Upper lobe of right lung (tissue), 1 donor: Measurements from ENCODE around the gene SLC34A1. TPM values are rescaled to one million over a fixed set of nuclear protein-coding genes. Genes with fewer than 3 reads are reported as not detected.
A peak's percentile ranks its signal among the peaks of the same experiment; 100 is the strongest.

Experiments used
- ATAC-seq: fragments of 200-7000 bp; cut with Tn5 transposase; one replicate; pipeline ENCODE4 v1.9.1; 2020; ENCODE audit warnings: mild to moderate bottlenecking, moderate library complexity
- DNase-seq: peaks from one replicate; pipeline ENCODE4 v3.0.0-alpha.2; 2020
- H3K27ac ChIP-seq: fragments of 200-600 bp; one replicate; pipeline ENCODE4 v1.8.0; 2022
- H3K27me3 ChIP-seq: fragments of 200-600 bp; one replicate; pipeline ENCODE4 v1.8.0; 2022; ENCODE audit warnings: mild to moderate bottlenecking
- H3K36me3 ChIP-seq: fragments of 200-600 bp; one replicate; pipeline ENCODE4 v1.8.0; 2022
- H3K4me1 ChIP-seq: fragments of 200-600 bp; one replicate; pipeline ENCODE4 v1.8.0; 2022
- H3K4me3 ChIP-seq: fragments of 200-600 bp; one replicate; pipeline ENCODE4 v1.8.0; 2022; ENCODE audit warnings: mild to moderate bottlenecking
- H3K9me3 ChIP-seq: fragments of 200-600 bp; one replicate; pipeline ENCODE4 v1.8.0; 2022
- CTCF ChIP-seq: fragments of 200-600 bp; IDR thresholded peaks from one replicate; pipeline ENCODE4 v1.8.0; 2022; ENCODE audit warnings: antibody characterized with exemption
- intact Hi-C: fragments of 100-400 bp; cut with DNase I; formaldehyde crosslinking; loops from one replicate; pipeline ENCODE4 v1.11.0; 2022
- total RNA-seq: library from RNA; stranded (reverse); fragmentation: NEBNext Ultra II Directional; extraction: Animal tissue kit (Norgen Biotek cat#: 25700); gene quantifications from one replicate; pipeline ENCODE4 v1.2.1, GENCODE V29; 2021
- donor health status: DM: no; HTN: yes; CAD: no; lungs with severe emphysema.

Gene SLC34A1
- total RNA-seq, 1 donor from 2014 or later = not detected

- Histone ChIP-seq H3K4me1 (peaks cover 9% of the 10 kb centered on the region), H3K27me3 (peaks cover 14% of the 10 kb centered on the region), H3K9me3 (no peaks in the 10 kb centered on the region), H3K4me3 (no peak overlapping the region), H3K27ac (no peak overlapping the region), H3K36me3 (no peaks in the 10 kb centered on the region)
- DNase-seq (no peak), ATAC-seq (no peak)
- TF ChIP-seq CTCF = no peak
- intact Hi-C loops = no loop called here
These were observed 1.5 kb downstream of the SLC34A1 start for GRCh38 chr5:177385720-177386119.

- intact Hi-C loops = no loop called here
- no peaks in the 10 kb centered on the region for H3K9me3 ChIP-seq
- no peak overlapping the region for H3K27ac ChIP-seq
- H3K4me3 ChIP-seq = no peak overlapping the region
- no peak for TF ChIP-seq CTCF
- ATAC-seq = no peak
- H3K36me3 ChIP-seq = no peaks in the 10 kb centered on the region
- H3K4me1 ChIP-seq = peaks cover 9% of the 10 kb centered on the region
- no peak for DNase-seq
- H3K27me3 ChIP-seq = peaks cover 12% of the 10 kb centered on the region
These were observed 2.3 kb downstream of the SLC34A1 start for GRCh38 chr5:177386542-177386941.

GRCh38 chr5:177387405-177387804, 3.2 kb downstream of the SLC34A1 start:
- no peak for DNase-seq
- no peaks in the 10 kb centered on the region for H3K9me3 ChIP-seq
- intact Hi-C loops = no loop called here

GRCh38 chr5:177388521-177389052, 4.4 kb downstream of the SLC34A1 start:
- no peaks in the 10 kb centered on the region for H3K36me3 ChIP-seq
- no peak for TF ChIP-seq CTCF
- peaks cover 9% of the 10 kb centered on the region for H3K4me1 ChIP-seq
- H3K9me3 ChIP-seq = no peaks in the 10 kb centered on the region
- H3K27ac ChIP-seq = no peak overlapping the region
- DNase-seq = no peak
- intact Hi-C loops = no loop called here
- ATAC-seq = no peak
- peaks cover 9% of the 10 kb centered on the region for H3K27me3 ChIP-seq
- H3K4me3 ChIP-seq = no peak overlapping the region

More at GRCh38 chr5:177387405-177387804, 3.2 kb downstream of the SLC34A1 start:
- no peak for ATAC-seq
- Histone ChIP-seq H3K27ac (no peak overlapping the region), H3K4me1 (peaks cover 9% of the 10 kb centered on the region), H3K4me3 (no peak overlapping the region), H3K36me3 (no peaks in the 10 kb centered on the region), H3K27me3 (peaks cover 9% of the 10 kb centered on the region)
- no peak for TF ChIP-seq CTCF

GRCh38 chr5:177389241-177390169, 5.3 kb downstream of the SLC34A1 start:
- H3K27ac ChIP-seq = peak overlapping the region; percentile 42
- DNase-seq (no peak), ATAC-seq (peak; percentile 6)

More at GRCh38 chr5:177389241-177390169, 5.3 kb downstream of the SLC34A1 start:
- no peak for TF ChIP-seq CTCF
- H3K4me1 ChIP-seq = peaks cover 9% of the 10 kb centered on the region
- no peaks in the 10 kb centered on the region for H3K9me3 ChIP-seq
- H3K4me3 ChIP-seq = no peak overlapping the region
- H3K27me3 ChIP-seq = peaks cover 9% of the 10 kb centered on the region
- intact Hi-C loops = loop anchor here (5.0 kb wide), 1 partner anchor 113 kb away; no protein-coding TSS in a partner anchor
- no peaks in the 10 kb centered on the region for H3K36me3 ChIP-seq
